GM21528 (cell line): ENCODE results near the gene HMCN1.
"Not testable (repeated sequence)": the region's sequence is repeated elsewhere in the genome, so short reads cannot be mapped to it uniquely, and the experiment has no call there.

Experiments
- ATAC-seq: cut with Tn5 transposase; IDR thresholded peaks from one replicate; pipeline ENCODE4 v1.9.1; 2021; ENCODE audit warnings: mild to moderate bottlenecking, moderate library complexity; ENCODE audit not compliant: unreplicated experiment, low FRiP score

HMCN1 gene

DNA sequence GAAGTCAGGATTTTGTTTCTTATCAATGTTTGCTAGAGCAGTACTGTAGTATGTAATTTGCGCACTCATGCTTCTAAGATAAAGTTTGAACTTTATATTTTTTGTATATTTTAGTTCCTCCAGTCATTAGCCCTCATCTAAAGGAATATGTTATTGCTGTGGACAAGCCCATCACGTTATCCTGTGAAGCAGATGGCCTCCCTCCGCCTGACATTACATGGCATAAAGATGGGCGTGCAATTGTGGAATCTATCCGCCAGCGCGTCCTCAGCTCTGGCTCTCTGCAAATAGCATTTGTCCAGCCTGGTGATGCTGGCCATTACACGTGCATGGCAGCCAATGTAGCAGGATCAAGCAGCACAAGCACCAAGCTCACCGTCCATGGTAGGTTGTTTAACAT is 388.6 kb downstream of the HMCN1 start:
- ATAC-seq: no peak

DNA sequence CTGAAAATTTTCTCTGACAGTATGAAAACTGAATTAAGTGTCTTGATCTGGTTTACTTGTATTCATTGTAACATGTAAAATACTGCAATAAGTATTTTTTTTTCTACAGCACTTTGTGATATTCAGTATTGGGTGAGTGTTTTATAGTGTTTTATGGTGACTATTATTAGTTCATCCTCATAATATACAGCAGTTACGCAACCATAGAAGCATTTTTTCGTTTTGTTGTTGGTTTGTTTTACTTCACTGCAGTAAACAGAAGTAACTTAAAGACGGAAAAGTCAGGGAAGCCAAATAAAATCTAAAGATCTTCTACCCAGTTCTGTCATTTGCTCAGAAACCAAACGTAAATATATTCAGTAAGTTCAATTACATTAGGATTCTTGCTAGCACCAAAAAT is 390.8 kb downstream of the HMCN1 start:
- no peak for ATAC-seq

DNA sequence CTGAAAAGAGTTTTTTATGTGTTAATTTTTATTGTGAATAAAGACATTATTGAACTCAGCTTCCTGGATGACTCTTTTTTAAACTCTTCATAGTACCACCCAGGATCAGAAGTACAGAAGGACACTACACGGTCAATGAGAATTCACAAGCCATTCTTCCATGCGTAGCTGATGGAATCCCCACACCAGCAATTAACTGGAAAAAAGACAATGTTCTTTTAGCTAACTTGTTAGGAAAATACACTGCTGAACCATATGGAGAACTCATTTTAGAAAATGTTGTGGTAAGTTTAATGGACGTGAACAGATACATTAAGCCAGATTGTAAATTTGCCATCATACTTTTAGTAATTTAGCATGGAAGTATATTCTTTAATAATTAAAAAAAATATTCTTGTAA is 391.3 kb downstream of the HMCN1 start:
- no peak for ATAC-seq

DNA sequence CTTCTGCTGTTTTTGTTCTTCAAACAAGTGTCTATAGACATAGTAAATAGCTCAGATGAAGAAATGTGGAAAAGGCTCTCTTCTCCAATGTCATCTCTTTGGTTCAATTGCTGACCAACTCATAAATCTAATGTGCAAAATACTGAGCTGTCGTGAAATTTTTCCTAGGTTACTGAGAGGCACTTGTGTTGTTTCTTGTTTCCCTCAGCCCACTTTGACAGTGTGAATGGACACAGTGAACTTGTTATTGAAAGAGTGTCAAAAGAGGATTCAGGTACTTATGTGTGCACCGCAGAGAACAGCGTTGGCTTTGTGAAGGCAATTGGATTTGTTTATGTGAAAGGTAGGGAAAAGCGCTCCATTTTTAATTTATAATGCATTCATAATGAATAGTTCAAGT is 395.6 kb downstream of the HMCN1 start:
- ATAC-seq: no peak

DNA sequence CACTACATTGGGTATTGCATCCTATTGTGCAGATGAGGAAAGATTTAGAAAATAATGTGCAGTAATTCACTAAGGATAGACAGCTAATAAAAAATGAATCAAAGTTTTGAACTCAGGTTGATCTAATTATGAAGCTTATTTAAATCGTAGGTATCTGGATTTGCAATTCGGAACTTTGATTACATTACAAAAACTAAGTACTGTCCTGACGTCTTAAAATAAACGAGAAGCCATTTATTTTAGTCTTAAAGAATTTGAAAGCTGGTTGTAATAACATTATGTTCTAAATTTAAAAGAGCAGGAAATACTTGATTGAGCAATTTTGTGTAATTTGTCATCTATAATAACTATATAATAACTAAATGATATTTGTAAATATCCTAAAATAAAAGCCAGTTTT is 404.9 kb downstream of the HMCN1 start:
- ATAC-seq: no peak

DNA sequence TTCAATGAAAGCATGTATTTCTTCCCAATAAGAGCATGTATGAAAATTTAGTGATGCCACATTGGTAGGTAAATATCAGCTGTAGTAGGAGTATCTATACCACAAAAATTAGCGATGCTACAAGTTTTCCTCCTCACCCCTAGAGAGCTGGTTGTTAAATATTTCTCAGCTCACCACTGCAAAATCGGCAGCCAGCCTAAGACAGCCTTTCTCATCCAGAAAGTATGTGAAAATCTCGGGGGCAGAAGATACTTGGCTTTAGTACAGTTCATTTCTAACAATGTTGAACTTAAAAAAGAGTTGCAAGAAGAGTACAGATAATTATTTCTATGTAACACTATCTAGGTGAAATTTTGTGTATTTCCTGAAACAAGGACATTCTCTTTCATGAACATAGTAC is 405.5 kb downstream of the HMCN1 start:
- no peak for ATAC-seq

DNA sequence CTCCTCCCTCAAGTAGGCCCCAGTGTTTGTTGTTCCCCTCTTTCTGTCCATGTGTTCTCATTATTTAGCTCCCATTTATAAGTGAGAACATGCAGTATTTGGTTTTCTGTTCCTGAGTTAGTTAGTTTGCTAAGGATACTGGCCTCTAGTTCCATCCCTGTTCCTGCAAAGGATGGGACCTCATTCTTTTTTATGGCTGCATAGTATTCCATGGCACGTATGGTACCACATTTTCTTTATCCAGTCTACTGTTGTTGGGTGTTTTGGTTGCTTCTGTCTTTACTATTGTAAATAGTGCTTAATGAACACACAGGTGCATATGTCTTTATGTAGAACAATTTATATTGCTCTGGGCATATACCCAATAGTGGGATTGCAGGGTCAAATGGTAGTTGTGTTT is 408.0 kb downstream of the HMCN1 start:
- ATAC-seq: no peak

DNA sequence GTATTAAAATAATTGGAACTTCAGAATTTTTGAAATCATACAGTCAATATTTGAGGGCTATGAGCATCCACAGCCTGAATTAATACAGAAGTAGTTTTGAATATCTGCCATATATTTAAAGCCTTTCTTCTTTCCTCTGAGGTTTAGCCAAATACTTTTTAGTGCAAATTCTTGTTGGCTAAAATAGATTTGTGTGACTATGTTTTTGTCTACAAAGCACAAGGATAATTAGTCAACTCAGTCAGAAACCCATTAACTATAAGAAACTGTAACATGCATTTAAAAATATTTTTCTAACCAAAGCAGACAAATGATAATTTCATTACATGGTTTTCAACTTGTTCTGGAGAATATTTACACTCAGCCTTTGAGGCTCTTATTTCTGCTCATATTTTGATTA is 408.7 kb downstream of the HMCN1 start:
- ATAC-seq: no peak

DNA sequence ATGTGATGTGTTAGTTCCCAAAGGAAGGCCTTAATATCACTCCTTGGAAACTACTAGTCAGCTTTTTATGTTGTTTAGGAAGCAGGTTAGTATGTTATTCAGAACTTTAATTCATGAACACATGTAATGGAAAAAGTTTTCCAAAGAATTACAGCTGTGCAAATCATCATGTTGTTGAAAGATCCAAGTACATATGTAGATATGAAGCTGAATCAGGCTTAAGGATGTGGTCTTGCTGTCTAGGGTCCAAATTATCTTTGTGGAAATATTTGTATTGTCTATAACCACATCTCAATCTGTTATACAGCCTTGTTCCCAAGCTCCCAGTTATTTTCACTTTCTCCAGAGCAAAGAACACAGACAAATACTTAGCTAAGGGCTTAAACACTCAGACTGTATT is 409.3 kb downstream of the HMCN1 start:
- ATAC-seq: no peak

DNA sequence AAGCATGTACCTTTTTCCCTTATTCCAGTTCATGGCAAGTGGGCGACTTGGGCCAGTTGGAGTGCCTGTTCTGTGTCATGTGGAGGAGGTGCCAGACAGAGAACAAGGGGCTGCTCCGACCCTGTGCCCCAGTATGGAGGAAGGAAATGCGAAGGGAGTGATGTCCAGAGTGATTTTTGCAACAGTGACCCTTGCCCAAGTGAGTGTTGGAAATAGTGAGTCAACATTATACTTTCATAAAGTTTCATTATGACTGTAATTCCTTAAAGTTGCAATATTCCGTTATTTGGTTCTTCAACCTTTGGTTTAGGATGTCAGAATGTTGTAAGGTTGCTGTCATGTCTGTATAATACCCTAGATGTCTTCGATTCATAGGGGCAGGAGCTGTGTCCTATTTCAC is 410.3 kb downstream of the HMCN1 start:
- no peak for ATAC-seq

DNA sequence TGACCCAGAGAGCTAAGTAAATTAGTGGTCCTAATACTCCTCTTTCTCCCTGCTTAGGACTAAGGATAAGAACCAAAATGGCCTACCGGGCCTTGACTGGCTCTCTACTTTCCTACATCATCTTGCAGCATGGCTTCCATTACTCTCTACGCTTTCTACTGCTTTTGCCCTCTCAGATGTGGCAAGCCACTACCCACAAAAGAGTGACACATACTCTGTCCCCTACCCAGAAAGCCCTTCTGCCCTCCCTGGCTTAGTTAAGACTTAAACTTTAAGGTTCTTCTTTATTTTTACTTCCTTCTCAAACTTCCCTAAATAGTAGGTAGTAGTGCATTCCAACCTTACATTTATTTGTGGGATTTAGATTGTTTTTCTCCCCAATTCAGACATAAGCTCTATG is 412.8 kb downstream of the HMCN1 start:
- no peak for ATAC-seq

DNA sequence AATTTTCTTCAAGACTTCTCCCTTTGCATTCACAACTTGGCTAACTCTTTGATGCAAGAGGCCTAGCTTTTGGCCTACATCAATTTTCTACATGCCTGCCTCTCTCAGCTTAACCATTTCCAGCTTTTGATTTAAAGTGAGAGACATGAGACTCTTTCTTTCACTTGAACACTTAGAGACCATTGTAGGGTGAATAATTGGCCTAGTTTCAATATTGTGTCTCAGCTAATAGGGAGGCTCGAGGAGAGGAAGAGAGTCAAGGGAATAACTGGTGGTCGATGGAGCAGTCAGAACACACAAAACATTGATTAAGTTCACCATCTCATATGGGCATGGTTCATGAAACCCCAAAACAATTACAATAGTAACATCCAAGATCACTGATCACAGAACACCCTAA is 415.4 kb downstream of the HMCN1 start:
- ATAC-seq: no peak

DNA sequence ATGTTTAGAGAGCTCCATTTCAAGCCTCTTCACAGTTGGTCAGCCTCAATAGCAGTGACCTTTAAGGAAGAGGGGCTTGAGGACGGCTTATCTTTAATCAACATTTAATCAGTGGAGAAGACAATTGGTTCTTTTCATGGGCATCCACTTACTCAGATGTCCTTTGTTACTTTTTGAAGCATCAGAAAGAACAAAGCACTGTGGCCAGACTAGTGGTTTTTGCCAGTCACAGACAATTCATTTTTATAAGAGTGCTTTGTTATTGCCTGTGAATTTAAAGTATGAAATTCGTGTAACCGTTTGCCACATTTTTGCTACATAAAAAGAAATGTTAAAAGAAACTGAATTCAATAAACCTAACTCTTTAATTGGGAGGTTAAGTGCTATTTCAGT is 418.0 kb downstream of the HMCN1 start:
- no peak for ATAC-seq

DNA sequence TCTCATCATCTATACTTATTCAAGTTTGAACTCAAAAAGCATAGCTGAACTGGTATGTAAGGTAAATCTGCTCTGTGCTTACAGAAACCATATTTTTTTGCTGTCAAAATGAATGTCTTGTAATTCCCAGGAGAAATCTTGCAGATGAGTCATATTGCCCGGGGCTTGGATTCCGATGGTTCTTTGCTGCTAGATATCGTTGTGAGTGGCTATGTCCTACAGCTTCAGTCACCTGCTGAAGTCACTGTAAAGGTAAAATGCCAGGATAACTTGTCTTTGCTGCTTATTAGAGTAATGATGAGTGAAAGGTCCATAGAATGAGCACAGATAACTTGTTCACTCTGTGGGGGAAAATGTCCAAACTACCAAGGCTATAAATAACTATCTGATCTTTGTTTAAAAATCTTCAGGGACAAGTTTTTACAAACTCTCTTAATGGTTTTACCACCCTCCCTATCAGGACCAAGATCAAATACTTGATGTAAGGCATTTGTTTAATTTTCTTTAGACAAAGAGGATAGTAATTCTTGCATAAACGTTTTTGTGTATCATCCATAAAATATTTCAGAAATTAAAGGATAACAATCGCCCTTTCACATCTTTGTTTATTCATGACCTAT is 418.5 kb downstream of the HMCN1 start:
- no peak for ATAC-seq

DNA sequence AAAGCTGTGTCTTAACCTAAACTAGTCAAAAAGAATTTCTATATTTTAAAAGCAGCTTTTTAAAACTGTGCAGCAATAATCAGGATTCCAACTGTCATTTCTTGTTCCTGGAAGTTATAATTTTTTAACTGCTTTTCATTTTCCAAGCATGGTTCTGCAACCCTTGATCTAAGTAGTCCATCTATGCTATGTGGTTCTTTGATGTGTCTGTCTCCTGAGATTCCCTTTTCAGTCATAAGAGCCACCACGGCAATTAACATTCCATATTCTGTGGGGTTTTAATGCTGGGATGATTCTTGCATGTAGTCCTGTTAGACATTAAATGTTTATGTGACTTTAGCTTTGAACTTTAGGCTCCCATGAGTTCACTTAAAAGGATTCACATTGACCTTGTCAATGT is 420.5 kb downstream of the HMCN1 start:
- ATAC-seq: no peak

DNA sequence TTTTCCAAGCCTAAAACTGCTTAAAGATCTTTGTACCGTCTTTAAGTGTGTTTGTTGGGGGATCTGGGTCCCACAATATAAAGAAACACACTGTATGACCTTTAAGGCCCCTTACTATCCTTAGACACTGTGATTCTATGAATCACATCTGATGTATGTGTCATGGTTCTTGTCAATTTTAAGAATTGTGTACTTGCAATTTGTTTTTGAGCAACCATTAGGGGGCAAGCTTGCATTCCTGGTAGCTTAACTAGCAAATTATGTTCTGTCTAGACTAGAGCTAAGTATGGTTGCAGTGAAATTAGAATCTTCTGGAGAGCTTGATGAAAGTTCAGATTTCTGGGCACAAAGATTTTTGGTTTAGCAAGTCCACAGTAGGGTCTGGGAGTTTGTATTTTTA is 421.4 kb downstream of the HMCN1 start:
- no peak for ATAC-seq

DNA sequence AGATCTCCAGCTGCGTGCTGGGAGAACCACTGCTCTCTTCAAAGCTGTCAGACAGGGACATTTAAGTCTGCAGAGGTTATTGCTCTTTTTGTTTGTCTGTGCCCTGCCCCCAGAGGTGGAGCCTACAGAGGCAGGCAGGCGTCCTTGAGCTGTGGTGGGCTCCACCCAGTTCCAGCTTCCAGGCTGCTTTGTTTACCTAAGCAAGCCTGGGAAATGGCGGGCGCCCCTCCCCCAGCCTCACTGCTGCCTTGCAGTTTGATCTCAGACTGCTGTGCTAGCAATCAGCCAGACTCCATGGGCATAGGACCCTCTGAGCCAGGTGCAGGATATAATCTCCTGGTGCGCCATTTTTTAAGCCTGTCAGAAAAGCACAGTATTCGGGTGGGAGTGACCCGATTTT is 428.7 kb downstream of the HMCN1 start:
- ATAC-seq: not testable (repeated sequence)

DNA sequence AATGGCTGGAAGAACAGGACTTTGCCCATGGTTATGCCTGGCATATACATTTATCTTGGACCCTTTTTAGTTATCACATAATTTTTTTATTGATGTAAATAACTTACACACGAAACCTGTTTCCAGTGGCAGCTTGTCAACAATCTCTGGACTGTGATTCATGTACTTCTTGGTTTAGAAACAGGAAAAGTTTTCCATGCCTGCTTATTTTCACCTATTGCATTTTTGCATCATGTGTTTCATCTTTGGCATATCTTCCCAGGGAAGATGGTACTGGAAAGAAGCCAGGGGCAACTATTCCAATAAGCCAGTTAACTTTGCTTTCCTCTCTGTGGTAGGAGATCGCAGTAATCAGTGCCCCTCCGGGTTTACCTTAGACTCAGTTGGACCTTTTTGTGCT is 430.6 kb downstream of the HMCN1 start:
- ATAC-seq: no peak

DNA sequence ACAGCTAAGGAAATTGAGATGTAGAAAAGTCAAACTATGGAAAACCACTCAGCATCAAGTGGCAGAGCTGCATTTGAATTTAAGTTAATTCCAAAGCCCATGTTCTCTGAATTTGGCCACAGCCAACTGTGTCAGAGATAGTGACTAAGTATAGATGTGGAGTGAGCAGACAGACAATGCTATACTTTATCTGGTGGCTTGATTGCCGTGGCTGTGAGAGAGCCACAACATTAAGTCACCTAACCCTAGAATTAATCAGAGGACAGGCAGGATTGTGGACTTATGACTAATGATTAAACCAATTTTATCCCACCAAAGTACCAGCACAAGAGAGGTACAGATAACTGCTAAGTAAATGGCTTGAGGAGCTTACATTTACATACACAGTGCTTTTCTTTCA is 431.1 kb downstream of the HMCN1 start:
- no peak for ATAC-seq

DNA sequence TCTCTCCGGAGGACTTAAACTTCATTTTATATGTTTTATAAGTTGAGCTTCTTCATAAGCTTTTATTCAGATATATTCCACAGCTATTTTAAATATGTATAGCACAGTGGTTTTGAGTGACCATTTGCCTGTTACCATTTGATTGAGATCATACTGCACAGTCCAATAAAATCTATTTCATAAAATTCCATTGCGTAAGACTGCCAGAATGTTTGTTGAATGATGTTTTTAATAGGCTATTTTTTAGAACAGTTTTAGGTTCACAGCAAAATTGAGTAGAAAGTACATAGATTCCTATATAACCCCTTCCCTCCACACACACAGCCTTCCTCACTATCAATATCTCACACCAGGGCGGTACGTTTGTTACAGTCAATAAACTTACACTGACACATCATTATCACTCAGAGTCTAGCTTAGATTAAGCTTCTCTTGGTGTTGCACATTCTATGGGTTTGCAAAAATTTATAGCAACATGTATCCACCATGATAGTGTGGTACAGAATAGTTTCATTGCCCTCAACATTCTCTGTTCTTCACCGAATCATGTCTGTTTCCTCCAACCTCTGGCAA is 433.0 kb downstream of the HMCN1 start:
- no peak for ATAC-seq

DNA sequence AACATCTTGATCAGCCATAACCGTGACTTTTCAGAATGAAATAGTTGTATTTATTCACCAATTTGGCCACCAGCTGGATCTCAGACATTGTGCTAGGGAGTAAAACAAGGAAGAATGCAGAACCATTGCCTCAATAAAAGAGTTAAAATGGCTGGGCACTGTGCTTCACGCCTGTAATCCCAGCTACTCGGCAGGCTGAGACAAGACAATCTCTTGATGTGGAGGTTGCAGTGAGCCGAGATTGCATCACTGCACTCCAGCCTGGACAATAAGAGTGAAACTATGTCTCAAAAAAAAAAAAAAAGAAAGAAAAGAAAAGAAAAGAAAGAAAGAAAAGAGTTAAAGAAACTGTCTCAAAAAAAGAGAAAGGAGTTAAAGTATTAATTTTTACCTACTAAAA is 441.4 kb downstream of the HMCN1 start:
- no peak for ATAC-seq

DNA sequence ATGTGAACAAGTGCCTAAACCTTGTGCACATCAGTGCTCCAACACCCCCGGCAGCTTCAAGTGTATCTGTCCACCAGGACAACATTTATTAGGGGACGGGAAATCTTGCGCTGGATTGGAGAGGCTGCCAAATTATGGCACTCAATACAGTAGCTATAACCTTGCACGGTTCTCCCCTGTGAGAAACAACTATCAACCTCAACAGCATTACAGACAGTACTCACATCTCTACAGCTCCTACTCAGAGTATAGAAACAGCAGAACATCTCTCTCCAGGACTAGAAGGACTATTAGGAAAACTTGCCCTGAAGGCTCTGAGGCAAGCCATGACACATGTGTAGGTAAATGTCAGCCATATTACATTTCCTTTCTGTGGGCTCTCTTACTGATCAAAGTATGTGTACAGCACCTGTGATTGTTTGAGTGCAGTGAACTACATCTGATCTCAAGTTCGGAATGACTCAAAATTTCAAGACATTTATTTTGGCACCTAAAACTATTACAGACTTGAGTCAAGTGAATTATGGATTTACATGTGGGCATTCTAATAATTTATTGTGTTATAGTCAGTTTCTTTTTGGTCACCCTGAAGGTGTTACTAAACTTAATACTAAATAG is 444.3 kb downstream of the HMCN1 start:
- no peak for ATAC-seq

DNA sequence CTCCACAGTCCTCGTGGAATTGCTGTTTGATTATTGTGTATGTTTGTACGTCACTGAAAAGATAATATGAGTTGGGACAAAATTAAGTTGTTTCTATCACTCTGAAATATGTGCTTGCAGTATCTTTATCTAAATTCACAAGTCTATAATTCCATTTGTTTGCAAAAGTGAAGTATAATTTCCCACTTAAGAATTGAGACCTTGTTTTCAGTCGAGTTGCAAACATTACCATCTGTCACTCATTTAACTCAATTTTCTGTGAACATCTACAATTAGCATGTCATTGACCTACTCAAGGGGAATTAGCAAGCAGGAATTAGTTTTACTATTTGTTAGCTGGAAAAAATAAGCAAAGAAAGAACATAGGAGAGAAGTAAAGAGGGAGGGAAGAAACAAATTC is 445.0 kb downstream of the HMCN1 start:
- no peak for ATAC-seq
